HT1080 (cell line): ENCODE measurements around the gene CCL13. TPM values are rescaled to one million over a fixed set of nuclear protein-coding genes. Genes with fewer than 3 reads are reported as not detected.
"Not testable (repeated sequence)": the region's sequence is repeated elsewhere in the genome, so short reads cannot be mapped to it uniquely, and the experiment has no call there.

Experiments used
- DNase-seq: peaks from one replicate; pipeline ENCODE4 v3.0.0-alpha.2; 2015; ENCODE audit warnings: low read depth
- polyA plus RNA-seq, 2 experiments: library from polyadenylated mRNA; depleted of rRNA; stranded (reverse); fragments of >200 nt; gene quantifications; 2 replicates each; pipeline ENCODE4 v1.2.3, GENCODE V29; 2015
- total RNA-seq: library from RNA; depleted of rRNA; stranded (reverse); fragments of >200 nt; shearing (Covaris generic); gene quantifications from 2 replicates; pipeline ENCODE4 v1.2.3, GENCODE V29; 2014; rRNA removed

The CCL13 gene
- total RNA-seq: not detected in 2 replicates
- polyA plus RNA-seq (2015; cell fraction: cytosol; rRNA removed): not detected in 2 replicates
- not detected in 2 replicates for polyA plus RNA-seq (2015; cell fraction: nucleus; rRNA removed)

GRCh38 chr17:34356194-34356593 is at the start of gene CCL13:
TSS of gene CCL13 (plus strand) at chr17:34356480. CDS start at chr17:34356527, 47 bp downstream.
- DNase-seq: no peak

- DNase-seq: no peak
Measured at GRCh38 chr17:34307110-34307509, 49.2 kb upstream of the CCL13 start.

DNA sequence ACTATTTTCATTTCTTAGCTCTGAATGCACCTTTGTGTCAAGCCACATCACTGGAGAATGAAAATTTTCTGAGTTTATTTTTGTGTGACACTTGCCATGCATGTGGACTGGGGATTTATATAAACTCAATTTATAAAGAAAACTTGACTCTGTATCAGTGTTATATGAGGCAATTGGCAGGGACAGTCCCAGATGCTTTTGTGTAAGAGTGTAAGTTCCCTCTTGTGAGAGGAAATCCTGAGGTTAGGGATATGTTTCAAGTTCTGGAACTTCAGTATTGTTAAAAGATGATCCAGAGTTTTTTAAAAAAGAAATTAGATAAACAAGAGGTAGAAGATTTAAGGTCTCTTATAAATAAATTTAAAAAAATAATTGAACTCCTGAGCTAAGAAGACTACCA is 47.9 kb upstream of the CCL13 start:
- no peak for DNase-seq

GRCh38 chr17:34311291-34311690 is 45.0 kb upstream of the CCL13 start:
- no peak for DNase-seq

DNA sequence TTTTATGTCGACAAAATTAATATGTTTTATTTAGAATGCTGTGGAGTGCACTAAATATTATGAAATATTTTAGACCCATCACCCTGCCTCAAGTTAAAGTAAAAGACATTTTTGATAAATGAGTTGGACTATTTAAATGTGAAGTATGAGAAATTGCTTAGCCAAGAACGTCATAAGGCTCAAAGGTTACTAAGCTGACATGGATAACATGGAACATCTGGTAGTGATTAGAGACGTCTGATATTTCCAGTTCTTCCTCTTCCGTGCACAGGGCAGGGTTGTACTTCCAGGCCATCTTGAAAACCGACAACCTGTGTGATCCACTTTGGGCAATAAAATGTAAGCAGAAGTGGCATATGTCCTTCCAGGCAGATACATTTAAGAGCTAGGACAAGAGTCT is 44.2 kb upstream of the CCL13 start:
- no peak for DNase-seq

GRCh38 chr17:34313164-34313563 is 43.1 kb upstream of the CCL13 start:
- DNase-seq: no peak

GRCh38 chr17:34314279-34314678 is 42.0 kb upstream of the CCL13 start:
- no peak for DNase-seq

DNA sequence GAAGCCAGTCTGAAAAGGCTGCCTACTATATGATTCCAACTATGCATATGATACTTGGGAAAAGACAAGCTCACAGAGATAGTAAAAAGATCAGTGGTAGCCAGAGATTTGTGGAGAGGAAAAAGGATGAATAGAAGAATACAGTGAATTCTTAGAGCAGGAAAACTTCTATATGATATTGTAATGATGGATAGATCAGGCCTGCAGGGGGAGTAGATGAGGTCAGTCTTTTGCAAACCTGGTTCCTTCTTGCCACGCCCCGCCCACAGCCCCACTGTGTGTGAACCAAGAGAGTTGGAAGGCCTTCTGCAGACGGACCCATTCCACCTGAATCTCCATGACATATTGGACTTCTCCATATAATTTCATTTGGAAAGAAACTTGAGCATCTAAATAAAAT is 37.8 kb upstream of the CCL13 start:
- DNase-seq: peak; percentile 10

GRCh38 chr17:34319039-34319483 is 37.2 kb upstream of the CCL13 start, which contains the start of gene CCL8:
TSS of gene CCL8 (plus strand) at chr17:34319435. CDS start at chr17:34319502, 67 bp downstream.
- DNase-seq: no peak

GRCh38 chr17:34321964-34322363 is 34.3 kb upstream of the CCL13 start:
- no peak for DNase-seq

DNA sequence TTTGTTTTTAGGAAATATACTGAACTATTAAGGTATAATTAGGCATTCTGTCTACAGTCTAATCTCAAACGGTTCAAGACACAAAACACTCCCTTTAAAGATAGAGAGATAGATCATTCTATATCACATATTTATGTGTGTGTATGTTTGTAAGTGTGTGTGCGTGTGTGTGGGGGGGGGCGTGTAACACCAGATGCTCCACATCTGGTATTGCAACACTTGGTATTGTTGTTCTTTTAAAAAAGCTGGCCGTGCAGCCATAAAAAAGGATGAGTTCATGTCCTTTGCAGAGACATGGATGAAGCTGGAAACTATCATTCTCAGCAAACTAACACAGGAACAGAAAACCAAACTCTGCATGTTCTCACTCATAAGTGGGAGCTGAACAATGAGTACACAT is 28.7 kb upstream of the CCL13 start:
- DNase-seq: not testable (repeated sequence)

DNA sequence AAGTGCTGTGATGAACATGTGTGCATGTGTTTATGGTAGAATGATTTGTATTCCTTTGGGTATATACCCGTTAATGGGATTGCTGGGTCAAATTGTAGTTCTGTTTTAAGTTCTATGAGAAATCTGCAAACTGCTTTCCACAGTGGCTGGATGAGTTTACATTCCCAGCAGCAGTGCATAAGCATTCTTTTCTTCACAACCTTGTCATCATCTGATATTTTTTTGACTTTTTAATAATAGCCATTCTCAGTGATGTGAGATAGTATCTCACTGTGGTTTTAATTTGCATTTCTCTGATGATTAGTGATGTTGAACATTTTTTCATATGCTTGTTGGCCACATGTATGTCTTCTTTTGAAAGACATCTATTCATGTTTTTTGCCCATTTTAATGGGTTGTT is 18.6 kb upstream of the CCL13 start:
- DNase-seq: no peak

DNA sequence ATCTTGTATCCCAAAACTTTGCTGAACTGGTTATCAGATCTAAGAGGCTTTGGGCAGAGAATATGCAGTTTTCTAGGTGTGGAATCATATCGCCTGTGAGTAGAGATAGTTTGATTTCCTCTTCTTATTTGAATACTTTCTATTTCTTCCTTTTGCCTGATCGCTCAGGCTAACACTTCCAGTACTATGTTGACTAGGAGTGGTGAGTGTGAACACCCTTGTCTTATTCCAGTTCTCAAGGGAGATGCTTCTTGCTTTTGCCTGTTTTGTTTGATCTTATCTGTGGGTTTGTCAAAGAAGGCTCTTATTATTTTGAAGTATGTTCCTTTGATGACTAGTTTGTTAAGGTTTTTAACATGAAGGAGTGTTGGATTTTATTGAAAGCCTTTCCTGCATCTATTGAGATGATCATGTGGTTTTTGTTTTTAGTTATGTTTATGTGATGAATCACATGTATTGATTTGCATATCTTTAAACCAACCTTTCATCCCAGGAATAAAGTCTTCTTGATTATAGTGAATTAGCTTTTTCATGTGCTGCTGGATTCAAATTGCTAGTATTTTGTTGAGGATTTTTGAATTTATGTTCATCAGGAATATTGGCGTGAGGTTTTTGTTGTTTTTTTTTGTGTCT is 17.0 kb upstream of the CCL13 start:
- no peak for DNase-seq

DNA sequence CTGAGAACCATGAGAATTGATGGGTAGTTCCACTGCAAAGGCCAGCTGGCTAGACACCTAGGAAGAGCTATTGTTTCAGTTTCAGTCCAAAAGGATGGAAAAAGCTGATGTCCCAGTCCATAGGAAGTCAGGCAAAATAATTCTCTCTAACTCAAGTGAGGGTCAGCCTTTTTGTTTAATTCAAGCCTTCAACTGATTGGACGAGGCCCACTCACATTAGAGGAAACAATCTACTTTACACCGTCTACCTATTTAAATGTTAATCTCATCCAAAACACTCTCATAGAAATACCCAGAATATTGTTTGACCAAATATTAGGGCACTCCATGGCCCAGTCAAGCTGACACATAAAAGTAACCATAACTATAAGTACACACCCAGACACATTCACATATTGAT is 14.4 kb upstream of the CCL13 start:
- no peak for DNase-seq

GRCh38 chr17:34347063-34347462 is 9.2 kb upstream of the CCL13 start:
- DNase-seq: no peak

DNA sequence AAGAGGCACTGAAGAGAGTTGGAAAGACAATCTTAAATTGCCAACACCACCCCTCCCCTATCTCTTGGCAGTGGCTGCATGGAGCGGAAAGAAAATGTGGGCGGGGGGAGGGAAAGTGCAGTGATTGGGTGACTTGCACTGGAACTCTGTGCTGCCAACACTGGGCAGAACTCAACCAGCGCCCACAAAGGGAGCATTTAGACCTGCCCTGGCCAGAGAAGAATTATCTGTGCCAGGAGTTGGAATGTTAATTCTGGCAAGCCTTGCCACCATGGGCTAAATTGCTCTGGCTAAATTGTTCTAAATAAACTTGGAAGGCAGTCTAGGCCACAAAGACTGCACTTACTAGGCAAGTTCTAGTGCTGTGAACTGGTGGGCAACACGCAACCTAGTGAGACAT is 6.5 kb upstream of the CCL13 start:
- no peak for DNase-seq

- no peak for DNase-seq
Measured at GRCh38 chr17:34351096-34351495, 5.2 kb upstream of the CCL13 start.

GRCh38 chr17:34352191-34352590 is 4.1 kb upstream of the CCL13 start:
- no peak for DNase-seq

DNA sequence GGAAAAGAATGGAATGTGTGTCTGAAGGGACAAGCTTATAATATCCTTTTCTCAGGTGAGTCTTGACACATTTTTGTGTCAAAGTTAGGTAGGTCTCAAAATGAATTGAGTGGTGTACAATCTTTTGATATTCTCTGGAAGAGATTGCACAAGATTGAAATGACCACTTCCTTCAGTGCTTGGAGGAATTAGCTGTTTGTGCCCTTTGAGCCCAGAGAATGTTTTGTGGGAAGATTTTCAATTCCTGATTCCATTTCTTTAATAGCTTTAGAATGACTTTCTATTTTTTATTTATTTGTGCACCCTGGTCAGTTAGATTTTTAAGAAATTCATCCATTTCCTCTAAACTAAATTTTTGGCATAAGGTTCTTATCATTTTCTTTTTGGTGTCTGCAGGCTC is 1.6 kb upstream of the CCL13 start:
- DNase-seq: no peak

DNA sequence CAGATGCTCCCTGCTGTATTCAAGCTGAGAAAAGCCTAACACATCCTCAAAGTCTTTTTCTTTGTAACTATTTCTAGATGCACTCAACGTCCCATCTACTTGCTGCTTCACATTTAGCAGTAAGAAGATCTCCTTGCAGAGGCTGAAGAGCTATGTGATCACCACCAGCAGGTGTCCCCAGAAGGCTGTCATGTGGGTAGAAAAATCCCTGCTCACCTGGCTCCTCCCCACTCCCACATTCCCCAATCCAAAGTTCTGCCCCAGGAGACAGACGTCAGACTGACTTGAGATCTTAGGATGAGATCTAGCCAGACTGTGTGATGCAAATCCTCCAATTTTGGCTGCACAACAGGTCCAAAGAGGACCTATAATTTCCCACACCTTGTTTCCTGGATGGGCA is 1.1 kb downstream of the CCL13 start:
- DNase-seq: peak; percentile 3

DNA sequence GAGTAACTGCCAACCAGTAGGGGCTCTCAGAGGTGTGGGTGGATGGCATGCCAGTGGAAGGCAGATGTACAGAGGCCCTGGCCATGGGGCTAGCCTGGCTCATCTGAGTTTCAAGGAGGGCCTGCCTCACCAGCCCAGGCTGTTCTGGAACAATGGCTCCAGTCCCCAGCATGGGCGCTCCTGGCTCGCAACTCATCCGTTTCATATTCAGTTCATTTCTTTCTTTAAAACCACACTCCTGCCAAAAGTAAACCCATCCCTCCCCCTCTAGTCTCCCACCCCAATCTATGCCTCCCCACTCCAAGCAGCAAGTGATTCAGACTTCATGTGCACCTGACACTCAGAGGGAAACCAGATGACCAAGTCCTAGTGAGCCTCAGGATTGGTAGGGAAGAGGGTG is 2.4 kb downstream of the CCL13 start:
- no peak for DNase-seq

DNA sequence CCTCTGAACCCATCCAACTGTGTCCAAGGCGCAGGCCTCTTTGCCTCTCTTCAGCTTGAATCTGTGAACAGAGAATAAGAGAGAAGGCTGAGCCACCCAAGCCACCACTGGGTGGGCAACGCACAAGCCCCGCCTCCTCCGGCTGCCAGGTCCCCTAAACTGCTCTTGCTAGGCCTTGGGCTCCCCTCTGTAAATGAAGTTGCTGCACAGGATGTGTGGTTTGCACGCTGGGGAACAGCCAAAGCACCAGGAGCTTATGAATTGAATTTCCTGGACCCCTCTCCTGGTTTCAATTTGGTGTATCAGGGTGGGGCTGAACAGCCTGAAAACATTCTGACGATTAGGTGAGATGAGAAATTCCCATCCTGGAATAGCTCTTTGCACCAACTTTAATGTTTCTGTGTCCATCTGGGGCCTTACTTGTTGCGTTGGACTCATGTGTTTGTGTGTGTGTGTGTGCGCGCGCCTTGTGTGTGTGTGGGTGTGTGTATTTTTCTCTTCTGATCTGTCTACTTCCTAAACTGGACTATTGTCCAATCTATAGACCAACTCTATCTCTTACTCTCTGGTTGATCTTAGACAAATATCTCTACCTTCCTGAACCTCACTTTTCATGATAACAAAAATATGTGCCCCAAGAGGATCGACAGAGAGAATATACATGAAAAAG is 4.5 kb downstream of the CCL13 start:
- no peak for DNase-seq

DNA sequence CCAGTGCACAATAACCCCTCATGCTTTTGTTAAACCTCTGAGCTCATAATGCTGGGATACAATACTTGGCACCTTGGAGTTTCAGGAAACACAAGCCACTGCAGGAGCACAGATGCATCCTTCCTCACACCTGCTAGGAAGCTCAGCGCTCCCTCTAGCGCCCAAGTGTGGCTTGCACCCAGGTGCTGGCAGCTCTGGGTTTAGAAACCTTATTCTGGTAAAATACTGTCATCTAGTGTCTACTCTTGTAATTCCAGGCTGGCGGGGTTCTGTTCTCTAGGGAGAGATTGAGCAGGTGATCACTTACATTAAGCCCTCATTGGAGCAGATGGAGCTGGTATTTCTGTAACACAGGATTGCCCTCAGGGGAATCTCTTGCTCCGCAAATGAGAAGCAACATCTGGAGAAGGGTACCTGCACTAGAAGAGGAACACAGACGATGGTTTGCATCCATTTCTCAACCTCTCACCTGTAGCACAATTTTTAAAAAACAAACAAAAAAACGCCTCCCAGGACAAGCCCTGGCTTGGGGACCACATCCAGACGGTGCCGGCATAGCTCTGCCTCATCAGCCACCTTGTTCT is 5.3 kb downstream of the CCL13 start:
- peak; percentile 70 for DNase-seq
